Activated T-cell treated with anti-CD3 and anti-CD28 coated beads, Interleukin-2, amount 50 U/mL, for 72 hours (primary cell): ENCODE results near the gene TMEM53. TPM values are rescaled to one million over a fixed set of nuclear protein-coding genes. Genes with fewer than 3 reads are reported as not detected.

ENCODE experiments used
- ATAC-seq, 2 donors: fragments of 150-1000 bp; cut with Tn5 transposase; replicated peaks in 1 of 2; 2 replicates each; pipeline ENCODE4 v1.10.0; 2021; ENCODE audit warnings: moderate library complexity in 2 of 2, mild to moderate bottlenecking in 1 of 2
- DNase-seq, 2 donors: peaks; one replicate each; pipeline ENCODE4 v3.0.0; 2021 to 2022; ENCODE audit warnings: mixed read lengths in 1 of 2
- H3K27ac Mint-ChIP-seq: one replicate; pipeline ENCODE4 v1.8.0; 2022; ENCODE audit warnings: mild to moderate bottlenecking, moderate library complexity, mixed read lengths
- H3K27me3 Mint-ChIP-seq: one replicate; pipeline ENCODE4 v1.8.0; 2022; ENCODE audit warnings: low read depth, mixed read lengths
- H3K36me3 Mint-ChIP-seq, 2 donors: one replicate each; pipeline ENCODE4 v1.8.0; 2022; ENCODE audit warnings: mixed read lengths in 2 of 2, mild to moderate bottlenecking in 1 of 2; ENCODE audit not compliant: insufficient read depth in 2 of 2
- H3K4me1 Mint-ChIP-seq: one replicate; pipeline ENCODE4 v1.8.0; 2022; ENCODE audit warnings: low read depth, mixed read lengths
- H3K4me3 Mint-ChIP-seq, 2 donors: one replicate each; pipeline ENCODE4 v1.8.0; 2022; ENCODE audit warnings: mild to moderate bottlenecking in 2 of 2, mixed read lengths in 2 of 2, moderate library complexity in 2 of 2
- H3K9me3 Mint-ChIP-seq, 2 donors: one replicate each; pipeline ENCODE4 v1.8.0; 2022; ENCODE audit warnings: mixed read lengths in 2 of 2
- total RNA-seq, 2 donors: library from RNA; stranded (reverse); gene quantifications; one replicate each; pipeline ENCODE4 v1.2.3, GENCODE V29; 2022

Gene TMEM53
- total RNA-seq, 2 donors from 2014 or later: 3.8 to 4.5 TPM

DNA sequence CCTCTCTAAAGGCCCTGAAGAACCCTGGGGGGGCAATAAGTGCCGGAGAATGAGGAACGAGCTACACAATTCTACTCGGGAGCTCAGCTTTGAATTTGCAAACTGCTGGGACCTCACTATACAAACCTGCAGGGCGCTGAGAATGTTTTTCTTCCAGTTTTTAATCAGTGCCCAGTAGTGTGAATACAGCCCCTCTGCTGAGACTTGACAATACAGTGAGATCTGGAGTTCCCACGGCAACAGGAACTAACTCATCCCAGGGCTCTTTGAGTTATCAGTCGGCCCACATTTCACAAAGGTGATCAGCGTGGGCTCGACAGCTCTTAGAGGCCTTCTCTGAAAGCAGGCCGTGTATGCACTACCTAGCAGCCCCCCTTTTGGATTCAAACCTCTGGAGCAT, 41.7 kb downstream of the TMEM53 start:
- DNase-seq: peak in 1 of 2 donors; percentile 13
- Mint-ChIP-seq H3K27me3 (no peaks in the 10 kb centered on the region), H3K27ac (peak overlapping the region; percentile 72), H3K4me1 (peaks cover 40% of the 10 kb centered on the region), H3K4me3 (peak overlapping the region; percentile 58 to 94), H3K36me3 (peaks cover 2 to 14% of the 10 kb centered on the region in 2 donors), H3K9me3 (peaks cover 0 to 5% of the 10 kb centered on the region in 2 donors)
- ATAC-seq: peak in 1 of 2 donors; percentile 13

DNA sequence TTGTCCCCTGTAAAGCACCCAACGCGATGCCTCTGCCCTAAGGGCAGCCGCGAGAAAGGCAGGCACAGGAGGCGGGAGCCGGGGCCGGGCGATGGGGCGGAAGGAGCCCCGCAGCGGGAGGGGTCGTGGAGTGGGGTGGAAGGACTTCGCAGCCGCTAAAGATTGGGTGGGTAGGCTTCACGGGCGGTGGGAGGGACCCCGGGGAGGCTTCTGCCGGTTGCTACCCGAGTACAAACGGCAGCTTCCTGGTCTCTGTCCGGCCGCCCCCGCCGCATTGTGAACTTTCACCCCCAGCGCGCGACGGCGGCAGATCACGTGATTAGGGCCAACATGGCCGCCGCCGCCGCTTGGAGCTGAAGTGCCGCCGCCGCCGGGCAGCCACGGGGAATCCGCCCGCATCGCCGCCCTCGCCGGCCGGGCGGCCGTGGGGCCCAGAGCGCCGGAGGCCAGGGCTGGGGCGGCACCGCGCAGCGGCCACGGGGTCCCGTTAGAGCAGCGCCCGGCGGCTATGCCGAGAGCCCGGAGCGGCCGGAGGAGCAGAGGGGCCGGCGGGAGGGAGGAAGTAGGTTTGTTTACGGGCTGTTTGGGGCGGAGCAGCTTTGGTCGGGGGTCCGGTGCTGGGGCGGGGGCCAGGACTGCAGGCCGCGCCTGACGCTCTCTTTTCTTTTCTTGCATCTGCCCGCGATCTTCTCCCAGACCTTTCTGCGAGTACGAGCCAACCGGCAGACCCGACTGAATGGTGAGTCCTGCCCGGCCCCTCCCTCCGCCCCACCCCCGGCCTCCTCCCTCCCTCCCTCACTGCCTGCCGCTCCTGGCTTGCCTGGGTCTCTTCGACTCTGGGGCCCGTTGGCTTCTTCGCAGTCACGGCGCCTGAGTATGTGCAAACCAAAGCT, 42.4 kb downstream of the TMEM53 start:
- H3K27me3 Mint-ChIP-seq: no peaks in the 10 kb centered on the region
- DNase-seq: peak; percentile 92 to 94
- peak; percentile 83 for ATAC-seq
- H3K4me3 Mint-ChIP-seq: peak overlapping the region; percentile 58 to 94
- H3K9me3 Mint-ChIP-seq: peaks cover 0 to 5% of the 10 kb centered on the region in 2 donors
- H3K4me1 Mint-ChIP-seq: peaks cover 40% of the 10 kb centered on the region
- peaks cover 2 to 11% of the 10 kb centered on the region in 2 donors for H3K36me3 Mint-ChIP-seq
- peak overlapping the region; percentile 72 for H3K27ac Mint-ChIP-seq

DNA sequence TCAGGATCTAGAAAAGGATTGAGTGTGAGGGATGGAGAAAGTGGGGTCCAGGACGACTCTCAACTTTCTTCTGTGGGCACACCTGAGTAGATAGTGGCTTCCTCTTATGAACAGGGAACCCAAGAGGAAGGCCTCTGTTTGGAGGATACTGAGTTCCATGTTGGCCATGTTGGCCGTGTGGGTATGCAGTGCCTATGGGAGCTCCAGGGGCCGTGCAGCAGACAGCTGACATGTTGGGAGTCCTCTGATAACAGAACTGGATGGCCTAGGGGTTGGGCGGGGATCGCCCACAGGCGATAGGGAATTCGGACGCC, 43.0 kb downstream of the TMEM53 start:
- ATAC-seq (peak in 1 of 2 donors; percentile 11), DNase-seq (no peak)
- peak overlapping the region; percentile 53 for H3K27ac Mint-ChIP-seq
- no peaks in the 10 kb centered on the region for H3K27me3 Mint-ChIP-seq
- peaks cover 0 to 5% of the 10 kb centered on the region in 2 donors for H3K9me3 Mint-ChIP-seq
- peaks cover 2 to 10% of the 10 kb centered on the region in 2 donors for H3K36me3 Mint-ChIP-seq
- peaks cover 40% of the 10 kb centered on the region for H3K4me1 Mint-ChIP-seq
- peak overlapping the region; percentile 58 to 94 for H3K4me3 Mint-ChIP-seq

DNA sequence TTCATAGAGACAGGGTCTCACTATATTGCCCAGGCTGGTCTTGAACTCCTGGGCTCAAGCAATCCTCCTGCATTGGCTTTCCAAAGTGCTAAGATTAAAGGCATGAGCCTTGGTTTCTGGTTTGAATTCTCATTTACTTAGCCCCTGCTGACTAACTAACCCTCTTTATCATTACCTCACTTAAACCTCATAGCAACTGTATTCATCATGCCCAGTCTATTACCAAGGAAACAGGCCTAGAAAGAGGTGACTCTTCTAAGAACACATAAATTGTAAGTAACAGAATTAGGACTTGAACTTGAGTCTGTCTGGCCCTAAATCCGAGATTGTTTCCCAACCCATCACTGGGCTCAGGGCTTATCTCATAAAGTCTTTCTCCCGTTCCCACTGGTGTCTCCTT, 44.2 kb downstream of the TMEM53 start:
- peaks cover 2 to 3% of the 10 kb centered on the region in 2 donors for H3K36me3 Mint-ChIP-seq
- DNase-seq (no peak), ATAC-seq (no peak)
- peak overlapping the region; percentile 58 to 94 for H3K4me3 Mint-ChIP-seq
- peak overlapping the region; percentile 53 for H3K27ac Mint-ChIP-seq
- no peaks in the 10 kb centered on the region for H3K27me3 Mint-ChIP-seq
- H3K9me3 Mint-ChIP-seq: peaks cover 0 to 5% of the 10 kb centered on the region in 2 donors
- peaks cover 39% of the 10 kb centered on the region for H3K4me1 Mint-ChIP-seq

DNA sequence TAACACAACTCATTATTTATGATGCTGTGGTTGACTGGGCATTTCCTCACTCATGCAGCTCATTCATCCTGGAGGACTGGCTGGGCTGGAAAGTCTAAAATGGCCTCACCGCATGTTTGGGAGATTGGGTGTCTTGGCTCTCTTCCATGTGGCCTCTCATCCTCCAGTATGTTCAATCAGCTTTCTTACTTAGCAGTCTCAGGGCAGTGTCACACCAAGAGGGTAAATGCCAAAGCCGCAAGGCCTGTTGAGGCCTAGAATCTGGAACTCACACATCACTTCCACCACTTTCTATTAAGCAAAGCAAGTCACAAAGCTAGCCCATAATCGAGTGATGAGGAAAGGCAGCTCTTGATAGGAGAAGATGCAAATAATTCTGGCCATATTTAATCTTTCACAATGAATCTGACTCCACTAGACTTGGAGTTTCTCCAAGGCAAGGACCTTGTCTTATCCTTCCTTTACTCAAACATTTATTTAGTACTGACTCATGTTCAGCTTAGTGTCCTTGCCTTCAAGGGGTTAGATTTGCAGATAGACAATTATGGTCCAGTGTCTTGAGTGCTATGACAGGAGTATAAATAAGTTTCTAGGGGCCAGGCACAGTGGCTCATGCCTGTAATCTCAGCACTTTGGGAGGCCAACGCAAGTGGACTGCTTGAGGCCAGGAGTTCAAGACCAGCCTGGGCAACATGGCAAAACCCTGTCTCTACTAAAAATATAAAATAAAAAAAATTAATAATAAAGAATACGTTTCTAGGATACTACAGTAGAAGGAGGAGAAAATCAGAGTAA, 45.1 kb downstream of the TMEM53 start:
- Mint-ChIP-seq H3K36me3 (peaks cover 2 to 3% of the 10 kb centered on the region in 2 donors), H3K4me1 (peaks cover 30% of the 10 kb centered on the region), H3K27ac (no peak overlapping the region), H3K4me3 (no peak overlapping the region), H3K27me3 (no peaks in the 10 kb centered on the region), H3K9me3 (peaks cover 0 to 5% of the 10 kb centered on the region in 2 donors)
- no peak for DNase-seq
- ATAC-seq: no peak

DNA sequence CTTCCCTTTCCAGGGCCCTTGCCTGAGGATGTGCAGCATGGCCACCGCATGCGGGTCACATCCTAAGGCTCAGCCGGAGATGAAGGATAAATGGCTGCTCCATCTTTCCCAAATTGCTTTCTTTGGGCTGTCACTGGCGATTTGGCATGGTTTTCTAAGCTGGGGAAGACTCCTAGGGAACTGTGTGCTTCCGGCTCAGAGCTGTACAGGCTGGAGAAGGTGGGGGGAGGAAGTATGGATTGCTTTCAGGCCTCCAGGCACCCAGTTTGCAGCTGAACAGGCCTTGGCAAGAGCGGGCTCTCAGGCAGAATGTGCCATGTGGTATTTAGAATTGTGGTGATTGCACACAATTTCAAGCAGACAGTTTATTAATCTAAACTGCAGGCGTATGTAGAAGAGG, 48.9 kb downstream of the TMEM53 start:
- H3K27me3 Mint-ChIP-seq: no peaks in the 10 kb centered on the region
- ATAC-seq: no peak
- H3K4me3 Mint-ChIP-seq: no peak overlapping the region
- H3K4me1 Mint-ChIP-seq: peaks cover 2% of the 10 kb centered on the region
- H3K36me3 Mint-ChIP-seq: no peaks in the 10 kb centered on the region
- no peak for DNase-seq
- no peak overlapping the region for H3K27ac Mint-ChIP-seq
- peaks cover 0 to 1% of the 10 kb centered on the region in 2 donors for H3K9me3 Mint-ChIP-seq

DNA sequence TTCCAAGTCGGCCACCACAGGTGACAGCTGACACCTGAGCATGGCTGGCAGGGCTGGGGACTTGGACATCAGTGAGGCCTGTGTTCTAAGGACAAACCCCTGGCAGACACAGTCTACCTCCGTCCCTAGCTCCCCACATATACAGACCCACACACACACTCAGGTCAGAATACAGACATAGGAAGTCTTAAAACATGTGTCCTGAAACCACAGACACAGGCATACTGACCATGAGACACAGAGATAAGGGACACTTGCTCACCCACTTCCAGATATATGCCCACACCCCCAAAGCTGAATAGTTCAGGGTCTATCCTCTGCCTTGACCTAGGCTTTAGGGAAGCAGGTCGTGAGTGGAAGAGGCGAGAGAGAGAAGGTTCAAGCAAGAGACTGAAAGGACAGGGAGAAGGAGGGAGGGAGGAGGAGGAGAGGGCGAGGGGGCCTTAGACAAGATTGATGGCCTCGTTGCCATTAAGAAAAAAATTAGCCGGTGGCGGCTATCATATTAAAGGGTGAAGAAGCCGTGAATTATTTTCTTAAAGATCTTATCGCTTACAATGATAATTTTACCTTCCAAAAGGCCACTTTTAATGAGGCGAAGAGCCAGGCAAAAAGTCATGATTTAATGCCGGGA, 49.9 kb downstream of the TMEM53 start:
- no peak for ATAC-seq
- Mint-ChIP-seq H3K27me3 (no peaks in the 10 kb centered on the region), H3K4me3 (no peak overlapping the region), H3K4me1 (no peaks in the 10 kb centered on the region), H3K27ac (no peak overlapping the region), H3K36me3 (no peaks in the 10 kb centered on the region), H3K9me3 (no peaks in the 10 kb centered on the region)
- no peak for DNase-seq

DNA sequence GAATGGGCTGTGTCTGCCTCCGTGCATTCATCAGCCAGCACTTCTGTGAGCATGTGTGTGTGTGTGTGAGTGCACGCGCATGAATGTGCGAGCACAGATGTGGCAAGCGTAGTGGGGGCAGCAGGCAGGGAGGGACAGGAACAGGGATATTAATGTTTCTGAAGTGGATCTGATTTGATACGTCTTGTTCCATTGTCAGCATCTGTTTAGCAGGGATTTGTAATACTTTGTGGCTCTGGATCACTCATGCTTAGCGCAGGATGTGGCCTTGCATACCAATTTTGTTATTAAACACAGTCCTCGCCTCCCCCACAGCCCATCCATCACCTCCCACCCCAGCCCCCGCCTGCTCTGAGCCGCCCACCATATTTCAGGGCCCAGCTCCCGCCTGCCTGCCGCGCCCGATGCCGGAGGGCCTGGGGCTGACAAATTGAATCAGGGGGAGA, 52.4 kb downstream of the TMEM53 start:
- Mint-ChIP-seq H3K27ac (no peak overlapping the region), H3K9me3 (no peaks in the 10 kb centered on the region), H3K4me3 (no peak overlapping the region), H3K36me3 (no peaks in the 10 kb centered on the region), H3K4me1 (no peaks in the 10 kb centered on the region), H3K27me3 (no peaks in the 10 kb centered on the region)
- ATAC-seq (no peak), DNase-seq (no peak)

DNA sequence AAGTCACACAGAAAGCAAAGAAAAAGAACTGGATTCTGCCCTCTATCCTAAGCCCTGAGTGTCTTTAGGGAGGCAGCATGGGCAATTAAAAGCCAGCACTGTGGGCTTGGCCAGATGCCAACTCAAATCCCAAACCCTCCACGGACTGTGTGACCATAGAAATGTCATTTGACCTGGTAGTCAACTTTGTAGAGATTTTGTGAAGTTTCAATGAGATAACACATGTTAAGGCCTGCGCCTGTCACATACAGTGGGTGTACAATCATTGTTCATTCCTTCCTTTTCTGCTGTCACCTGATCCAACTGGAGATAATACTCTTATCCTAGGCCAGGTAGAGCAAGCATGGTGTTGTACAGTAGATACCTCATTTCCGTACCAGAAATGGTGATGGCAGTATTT, 54.2 kb downstream of the TMEM53 start:
- DNase-seq: no peak
- Mint-ChIP-seq H3K27me3 (no peaks in the 10 kb centered on the region), H3K4me1 (no peaks in the 10 kb centered on the region), H3K36me3 (no peaks in the 10 kb centered on the region), H3K9me3 (no peaks in the 10 kb centered on the region), H3K27ac (no peak overlapping the region), H3K4me3 (no peak overlapping the region)
- no peak for ATAC-seq

DNA sequence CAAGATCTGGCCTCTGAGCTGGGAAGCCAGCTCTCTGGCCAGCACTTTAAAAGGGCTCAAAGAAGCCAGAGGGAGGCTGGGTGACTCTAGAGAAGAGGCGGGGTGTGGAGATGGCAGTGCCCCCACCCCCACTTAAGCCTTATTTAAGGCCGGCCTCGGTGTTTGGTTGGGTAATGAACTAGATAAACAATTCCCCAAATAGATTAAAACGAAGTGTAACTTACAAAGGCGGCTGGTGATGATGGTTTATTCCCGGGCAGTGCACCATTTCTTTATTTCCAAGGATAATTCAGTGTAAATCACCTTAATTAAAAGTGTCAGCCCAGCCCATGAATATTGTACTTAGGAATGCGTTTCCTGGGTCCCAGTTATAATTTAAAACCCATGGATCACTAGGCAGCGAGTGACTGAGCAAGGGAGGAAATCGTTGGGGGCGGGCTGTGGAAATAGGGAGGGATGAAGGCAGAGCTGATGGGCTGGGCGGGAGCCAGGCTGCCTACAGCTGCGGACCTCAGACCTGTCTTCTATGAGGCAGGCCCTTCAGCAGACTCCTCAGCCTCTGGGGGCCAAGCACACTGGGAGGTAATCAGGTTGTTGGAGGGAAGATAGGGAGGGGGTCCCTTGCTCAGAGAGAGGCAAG, 54.9 kb downstream of the TMEM53 start:
- Mint-ChIP-seq H3K27ac (no peak overlapping the region), H3K36me3 (no peaks in the 10 kb centered on the region), H3K4me3 (no peak overlapping the region), H3K9me3 (no peaks in the 10 kb centered on the region), H3K4me1 (no peaks in the 10 kb centered on the region), H3K27me3 (no peaks in the 10 kb centered on the region)
- ATAC-seq (no peak), DNase-seq (no peak)

DNA sequence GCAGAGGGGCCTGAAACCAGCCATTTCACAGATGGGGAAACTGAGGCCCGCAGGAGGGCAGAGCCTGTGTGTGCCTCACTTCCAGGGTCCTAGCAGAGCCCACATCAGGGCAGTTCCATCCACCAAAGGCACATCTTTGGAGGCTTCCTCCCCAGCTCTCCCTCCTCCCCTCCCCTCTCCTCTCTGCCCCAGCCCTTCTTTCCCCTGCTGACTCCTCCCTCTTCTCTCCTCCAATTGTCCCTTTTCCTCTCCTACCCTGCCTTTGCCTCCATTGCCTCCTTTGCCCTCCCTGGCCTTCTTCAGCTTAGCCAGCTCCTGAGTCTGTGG, 56.6 kb downstream of the TMEM53 start:
- no peaks in the 10 kb centered on the region for H3K9me3 Mint-ChIP-seq
- H3K27ac Mint-ChIP-seq: no peak overlapping the region
- no peak for ATAC-seq
- DNase-seq: no peak
- H3K36me3 Mint-ChIP-seq: no peaks in the 10 kb centered on the region
- no peak overlapping the region for H3K4me3 Mint-ChIP-seq
- H3K4me1 Mint-ChIP-seq: no peaks in the 10 kb centered on the region
- no peaks in the 10 kb centered on the region for H3K27me3 Mint-ChIP-seq

DNA sequence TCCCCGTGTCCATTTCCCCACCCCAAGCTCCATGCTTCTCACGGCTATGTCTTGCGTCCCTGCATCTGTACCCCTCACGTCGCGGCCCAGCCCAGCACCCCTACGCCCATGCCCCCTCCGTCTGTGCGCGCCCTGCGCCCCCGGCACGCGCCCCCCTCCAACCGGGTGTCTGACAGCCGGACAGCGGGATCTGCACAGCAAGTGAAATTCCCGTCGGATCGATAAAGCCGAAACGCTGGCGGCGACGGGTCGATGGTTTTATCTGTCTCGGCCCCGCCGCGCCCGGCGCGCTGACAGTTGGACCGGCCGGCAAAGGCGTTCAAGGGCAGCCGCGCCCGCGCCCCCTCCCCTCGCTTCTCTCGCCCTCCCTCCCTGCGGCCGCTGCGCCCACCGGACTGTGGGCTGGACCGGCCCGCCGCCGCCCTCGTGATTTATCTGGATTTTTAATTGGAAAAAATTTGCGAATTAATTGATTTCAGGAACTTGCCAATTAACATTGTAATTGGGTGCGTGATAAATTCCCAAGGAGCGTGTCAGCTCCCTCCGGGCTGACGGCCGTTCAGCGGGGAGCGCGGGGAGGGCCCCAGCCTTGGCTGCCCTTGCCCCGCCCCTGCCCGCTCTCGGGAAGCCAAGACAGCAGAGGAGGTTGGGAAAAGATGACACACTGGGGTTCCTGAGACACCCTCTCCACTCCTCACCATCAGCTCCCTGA, 57.1 kb downstream of the TMEM53 start:
- Mint-ChIP-seq H3K27ac (no peak overlapping the region), H3K27me3 (no peaks in the 10 kb centered on the region), H3K4me3 (no peak overlapping the region), H3K9me3 (no peaks in the 10 kb centered on the region), H3K4me1 (no peaks in the 10 kb centered on the region), H3K36me3 (no peaks in the 10 kb centered on the region)
- no peak for ATAC-seq
- DNase-seq: no peak
